Upper lobe of left lung (tissue), 4 donors: ENCODE data around the gene GRIN2A.

Experiments used
- EP300 ChIP-seq, 4 donors: sonication (generic); formaldehyde crosslinking; IDR thresholded peaks; one replicate each; pipeline ENCODE4 v1.5.1; 2017; ENCODE audit warnings: antibody characterized with exemption in 4 of 4, control low read depth in 2 of 4
- POLR2A ChIP-seq, 4 donors: fragments of 450-650 bp; IDR thresholded peaks; one replicate each; pipeline ENCODE4 v1.5.1; 2016 to 2017; ENCODE audit warnings: antibody characterized with exemption in 4 of 4, mild to moderate bottlenecking in 2 of 4
- POLR2AphosphoS5 ChIP-seq, 2 donors: sonication (generic); formaldehyde crosslinking; IDR thresholded peaks; one replicate each; pipeline ENCODE4 v1.5.1; 2017; ENCODE audit warnings: antibody characterized with exemption in 2 of 2
- TF ChIP-seq, protein P1 (sequence below), 6 experiments: fragments of 450-650 bp in 4 of 6; fragments of 200-600 bp in 2 of 6; sonication (generic) in 2 of 6; IDR thresholded peaks; one replicate each; pipeline ENCODE4 v1.5.1; 2016 to 2019; ENCODE audit warnings: antibody characterized with exemption in 6 of 6

DNA sequence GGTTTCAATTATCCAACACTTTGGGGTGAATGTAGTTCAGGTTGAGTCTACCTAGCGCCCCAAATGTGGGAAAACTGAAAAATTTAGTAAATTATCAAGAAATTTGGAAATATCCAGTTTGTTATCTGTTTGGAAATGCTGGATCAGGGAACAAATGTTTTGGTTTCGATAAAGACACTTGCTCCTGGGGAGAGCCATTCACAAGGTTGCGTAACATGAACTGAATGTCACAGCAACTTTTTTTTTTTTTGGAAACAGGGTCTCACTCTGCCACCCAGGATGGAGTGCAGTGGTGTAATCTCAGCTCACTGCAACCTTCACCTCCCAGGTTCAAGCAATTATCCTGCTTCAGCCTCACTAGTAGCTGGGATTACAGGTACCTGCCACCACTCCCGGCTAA, 286.4 kb downstream of the GRIN2A start:
- TF ChIP-seq, protein P1, sequence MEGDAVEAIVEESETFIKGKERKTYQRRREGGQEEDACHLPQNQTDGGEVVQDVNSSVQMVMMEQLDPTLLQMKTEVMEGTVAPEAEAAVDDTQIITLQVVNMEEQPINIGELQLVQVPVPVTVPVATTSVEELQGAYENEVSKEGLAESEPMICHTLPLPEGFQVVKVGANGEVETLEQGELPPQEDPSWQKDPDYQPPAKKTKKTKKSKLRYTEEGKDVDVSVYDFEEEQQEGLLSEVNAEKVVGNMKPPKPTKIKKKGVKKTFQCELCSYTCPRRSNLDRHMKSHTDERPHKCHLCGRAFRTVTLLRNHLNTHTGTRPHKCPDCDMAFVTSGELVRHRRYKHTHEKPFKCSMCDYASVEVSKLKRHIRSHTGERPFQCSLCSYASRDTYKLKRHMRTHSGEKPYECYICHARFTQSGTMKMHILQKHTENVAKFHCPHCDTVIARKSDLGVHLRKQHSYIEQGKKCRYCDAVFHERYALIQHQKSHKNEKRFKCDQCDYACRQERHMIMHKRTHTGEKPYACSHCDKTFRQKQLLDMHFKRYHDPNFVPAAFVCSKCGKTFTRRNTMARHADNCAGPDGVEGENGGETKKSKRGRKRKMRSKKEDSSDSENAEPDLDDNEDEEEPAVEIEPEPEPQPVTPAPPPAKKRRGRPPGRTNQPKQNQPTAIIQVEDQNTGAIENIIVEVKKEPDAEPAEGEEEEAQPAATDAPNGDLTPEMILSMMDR (IDR thresholded peaks at IDR 0.05), result no peak
- no peak for TF ChIP-seq POLR2A (IDR thresholded peaks at IDR 0.05)
- TF ChIP-seq POLR2AphosphoS5 (IDR thresholded peaks at IDR 0.05), result no peak
- TF ChIP-seq EP300 (IDR thresholded peaks at IDR 0.05), result no peak
